GM23338 (cell line): ENCODE data around the gene FRMD4A.

Source experiments
- CTCF ChIP-seq, 2 experiments: fragments of 200-600 bp in 1 of 2; sonication (generic) in 1 of 2; conservative IDR thresholded peaks; 2 replicates each; pipeline versions ENCODE4 v1.5.1 to v1.6.1; 2016 to 2017; ENCODE audit warnings: antibody characterized with exemption in 2 of 2, low read depth in 2 of 2, mild to moderate bottlenecking in 2 of 2, moderate library complexity in 1 of 2
- ETS1 ChIP-seq: IDR thresholded peaks from 2 replicates; pipeline ENCODE4 v1.6.1; 2016; ENCODE audit warnings: antibody characterized with exemption
- EZH2 ChIP-seq: fragments of 200-600 bp; sonication (generic); IDR thresholded peaks from one replicate; pipeline ENCODE4 v1.8.0; 2017; ENCODE audit warnings: antibody characterized with exemption, mild to moderate bottlenecking, low read depth; ENCODE audit not compliant: unreplicated experiment
- POLR2AphosphoS5 ChIP-seq: IDR thresholded peaks from 2 replicates; pipeline ENCODE4 v1.6.1; 2016; ENCODE audit warnings: antibody characterized with exemption, low read depth
- REST ChIP-seq: IDR thresholded peaks from one replicate; pipeline ENCODE4 v1.6.1; 2018; ENCODE audit warnings: antibody characterized with exemption; ENCODE audit not compliant: unreplicated experiment
- STAT1 ChIP-seq: IDR thresholded peaks from one replicate; pipeline ENCODE4 v1.6.1; 2016; ENCODE audit warnings: antibody characterized with exemption; ENCODE audit not compliant: unreplicated experiment
- ZNF114 ChIP-seq: fragments of 250-450 bp; sonication (Bioruptor Pico); IDR thresholded peaks from 2 replicates; pipeline ENCODE4 v1.5.0; 2020; ENCODE audit warnings: mild to moderate bottlenecking, moderate library complexity

- no peak for TF ChIP-seq CTCF (conservative IDR thresholded peaks at IDR 0.05; ENCODE audit: low read depth in 2 of 2)
- TF ChIP-seq EZH2: no peak
- TF ChIP-seq ETS1: no peak
- no peak for TF ChIP-seq ZNF114 (CRISPR knock-in tag)
- TF ChIP-seq REST: no peak
- TF ChIP-seq POLR2AphosphoS5: no peak
- TF ChIP-seq STAT1: no peak
These were observed 89.5 kb downstream of the FRMD4A start for GRCh38 chr10:14241196-14241595.
